AG04450 (cell line): ENCODE results near the gene TBK1. TPM values are rescaled to one million over a fixed set of nuclear protein-coding genes. Genes with fewer than 3 reads are reported as not detected.
"Not testable (repeated sequence)": the region's sequence is repeated elsewhere in the genome, so short reads cannot be mapped to it uniquely, and the experiment has no call there.

Experiments used
- CTCF ChIA-PET: fragments of 300-600, 350-600 bp; formaldehyde crosslinking; extraction: SDS; loops from one replicate; lab custom pipeline; 2022; ENCODE audit warnings: antibody characterized with exemption, inconsistent platforms; lab: Charles Lee
- POLR2A ChIA-PET: fragments of 350-600 bp; formaldehyde crosslinking; extraction: SDS; loops from one replicate; lab custom pipeline; 2021; ENCODE audit warnings: antibody characterized with exemption, inconsistent platforms; lab: Yijun Ruan, JAX
- DNase-seq: peaks from one replicate; pipeline ENCODE4 v3.0.0-alpha.2; 2011; ENCODE audit warnings: low read depth, low spot score
- H3K27ac ChIP-seq: one replicate; pipeline ENCODE4 v1.5.1; 2012; ENCODE audit warnings: low read depth, low read length, control low read depth
- H3K27me3 ChIP-seq: one replicate; pipeline ENCODE4 v1.6.0; 2012; ENCODE audit warnings: low read length; ENCODE audit not compliant: control insufficient read depth, insufficient read depth
- H3K4me3 ChIP-seq: 2 replicates; pipeline ENCODE4 v1.5.1; 2011; ENCODE audit warnings: mild to moderate bottlenecking, low read depth, low read length, control low read depth
- H3K9me3 ChIP-seq: 2 replicates; pipeline ENCODE4 v1.5.1; 2012; ENCODE audit warnings: low read length; ENCODE audit not compliant: control insufficient read depth, insufficient read depth
- CTCF ChIP-seq: IDR thresholded peaks from 2 replicates; pipeline ENCODE4 v1.5.1; 2011; ENCODE audit warnings: low read depth, low read length, control low read depth, inconsistent platforms
- polyA plus RNA-seq: library from polyadenylated mRNA; depleted of rRNA; stranded (reverse); fragments of >200 nt; gene quantifications from 2 replicates; pipeline ENCODE4 v1.2.3, GENCODE V29; 2011

Gene TBK1
- polyA plus RNA-seq, 1 experiment, result 27.2 TPM

GRCh38 chr12:64510667-64511066, 58.7 kb downstream of the TBK1 start:
- ChIA-PET POLR2A (interaction anchor here (0.6 kb wide), 1 partner anchor 58 kb away, joined by 3 read pairs; no protein-coding TSS in a partner anchor), CTCF (no interaction called here)
- H3K27me3 ChIP-seq, result no peaks in the 10 kb centered on the region

GRCh38 chr12:64518396-64518795, 66.5 kb downstream of the TBK1 start:
- CTCF ChIA-PET, result interaction anchor here (1.8 kb wide), 1 partner anchor 31 kb away, joined by 5 read pairs; no protein-coding TSS in a partner anchor
- TF ChIP-seq CTCF, result no peak

More at GRCh38 chr12:64510667-64511066, 58.7 kb downstream of the TBK1 start:
- no peak for DNase-seq
- Histone ChIP-seq H3K9me3 (no peaks in the 10 kb centered on the region), H3K27ac (no peak overlapping the region), H3K4me3 (no peak overlapping the region)
- TF ChIP-seq CTCF, result no peak

GRCh38 chr12:64521833-64522232, 69.9 kb downstream of the TBK1 start:
- H3K9me3 ChIP-seq, result no peaks in the 10 kb centered on the region
- H3K27me3 ChIP-seq, result no peaks in the 10 kb centered on the region
- H3K4me3 ChIP-seq, result no peak overlapping the region
- TF ChIP-seq CTCF, result no peak
- ChIA-PET POLR2A (no interaction called here), CTCF (interaction anchor here (0.7 to 1.4 kb wide), 5 partner anchors 9 to 274 kb away, joined by 3 to 7 read pairs (median 4); no protein-coding TSS in a partner anchor)
- DNase-seq, result no peak
- H3K27ac ChIP-seq, result peak overlapping the region; percentile 63

More at GRCh38 chr12:64518396-64518795, 66.5 kb downstream of the TBK1 start:
- Histone ChIP-seq H3K27me3 (no peaks in the 10 kb centered on the region), H3K27ac (no peak overlapping the region), H3K4me3 (no peak overlapping the region), H3K9me3 (no peaks in the 10 kb centered on the region)
- POLR2A ChIA-PET, result no interaction called here
- no peak for DNase-seq

GRCh38 chr12:64522316-64522715, 70.4 kb downstream of the TBK1 start:
- H3K9me3 ChIP-seq, result no peaks in the 10 kb centered on the region
- DNase-seq, result peak; percentile 13
- TF ChIP-seq CTCF, result no peak
- H3K4me3 ChIP-seq, result no peak overlapping the region
- ChIA-PET CTCF (interaction anchor here (0.7 to 1.4 kb wide), 4 partner anchors 9 to 274 kb away, joined by 3 to 7 read pairs (median 5); no protein-coding TSS in a partner anchor), POLR2A (no interaction called here)
- H3K27ac ChIP-seq, result peak overlapping the region; percentile 63
- H3K27me3 ChIP-seq, result no peaks in the 10 kb centered on the region

GRCh38 chr12:64522807-64523206, 70.9 kb downstream of the TBK1 start:
- POLR2A ChIA-PET, result no interaction called here
- H3K9me3 ChIP-seq, result no peaks in the 10 kb centered on the region
- peak overlapping the region; percentile 63 for H3K27ac ChIP-seq
- no peak for TF ChIP-seq CTCF
- CTCF ChIA-PET, result interaction anchor here (0.9 to 1.4 kb wide), 4 partner anchors 8 to 273 kb away, joined by 3 to 7 read pairs (median 5); no protein-coding TSS in a partner anchor
- H3K27me3 ChIP-seq, result no peaks in the 10 kb centered on the region
- DNase-seq, result no peak
- no peak overlapping the region for H3K4me3 ChIP-seq

GRCh38 chr12:64523565-64524444, 71.9 kb downstream of the TBK1 start:
- H3K27ac ChIP-seq, H3K4me3 ChIP-seq, H3K9me3 ChIP-seq, DNase-seq, H3K27me3 ChIP-seq, POLR2A ChIA-PET: not testable (repeated sequence)
- CTCF ChIA-PET, result interaction anchor here (0.5 to 1.4 kb wide), 4 partner anchors 26 to 520 kb away, joined by 3 to 7 read pairs (median 4); no protein-coding TSS in a partner anchor
